ENCODE measurements around the gene LMOD1. TPM values are rescaled to one million over a fixed set of nuclear protein-coding genes. Genes with fewer than 3 reads are reported as not detected.
A peak's percentile ranks its signal among the peaks of the same experiment; 100 is the strongest.

Gene LMOD1
- total RNA-seq, 1 donor from 2014 or later, result 0.37 TPM

DNA sequence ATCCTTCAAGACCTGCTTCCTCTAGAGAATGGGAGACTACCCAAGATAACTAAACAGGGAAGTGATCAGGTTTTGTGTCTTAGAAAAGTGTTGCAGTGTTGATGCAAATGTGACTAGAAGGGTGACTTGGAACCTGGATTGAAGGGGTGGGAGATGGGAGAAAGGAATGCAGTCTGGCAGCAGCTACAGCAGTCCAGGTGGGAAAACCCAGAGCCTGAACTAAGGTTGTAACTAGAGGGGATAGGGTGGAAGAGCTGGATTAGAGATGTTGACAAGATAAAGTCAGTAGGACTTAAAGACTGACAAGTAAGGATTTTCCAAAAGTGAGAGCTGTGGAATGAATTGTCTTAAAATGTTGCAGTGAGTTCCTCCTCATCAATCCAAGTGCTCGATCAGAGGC, 64.7 kb downstream of the LMOD1 start:
- peaks cover 20% of the 10 kb centered on the region for H3F3A ChIP-seq (ENCODE audit: low read depth)
- TF ChIP-seq, protein P1, sequence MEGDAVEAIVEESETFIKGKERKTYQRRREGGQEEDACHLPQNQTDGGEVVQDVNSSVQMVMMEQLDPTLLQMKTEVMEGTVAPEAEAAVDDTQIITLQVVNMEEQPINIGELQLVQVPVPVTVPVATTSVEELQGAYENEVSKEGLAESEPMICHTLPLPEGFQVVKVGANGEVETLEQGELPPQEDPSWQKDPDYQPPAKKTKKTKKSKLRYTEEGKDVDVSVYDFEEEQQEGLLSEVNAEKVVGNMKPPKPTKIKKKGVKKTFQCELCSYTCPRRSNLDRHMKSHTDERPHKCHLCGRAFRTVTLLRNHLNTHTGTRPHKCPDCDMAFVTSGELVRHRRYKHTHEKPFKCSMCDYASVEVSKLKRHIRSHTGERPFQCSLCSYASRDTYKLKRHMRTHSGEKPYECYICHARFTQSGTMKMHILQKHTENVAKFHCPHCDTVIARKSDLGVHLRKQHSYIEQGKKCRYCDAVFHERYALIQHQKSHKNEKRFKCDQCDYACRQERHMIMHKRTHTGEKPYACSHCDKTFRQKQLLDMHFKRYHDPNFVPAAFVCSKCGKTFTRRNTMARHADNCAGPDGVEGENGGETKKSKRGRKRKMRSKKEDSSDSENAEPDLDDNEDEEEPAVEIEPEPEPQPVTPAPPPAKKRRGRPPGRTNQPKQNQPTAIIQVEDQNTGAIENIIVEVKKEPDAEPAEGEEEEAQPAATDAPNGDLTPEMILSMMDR (IDR thresholded peaks at IDR 0.05), result no peak
- TF ChIP-seq EZH2phosphoT487 (IDR thresholded peaks at IDR 0.05), result no peak
- no peak for TF ChIP-seq EZH2 (IDR thresholded peaks at IDR 0.05)
- H4K20me1 ChIP-seq (ENCODE audit: low read depth), result no peaks in the 10 kb centered on the region
- no peaks in the 10 kb centered on the region for H3K27me3 ChIP-seq
- H3K4me3 ChIP-seq, result no peak overlapping the region
- no peaks in the 10 kb centered on the region for H3K36me3 ChIP-seq
- H3K4me3 Mint-ChIP-seq, result no peak overlapping the region
- no peak for DNase-seq (ENCODE audit: low spot score)
- no peak overlapping the region for H3K4me2 ChIP-seq
- H3K4me1 Mint-ChIP-seq, result peaks cover 2% of the 10 kb centered on the region
- no peak overlapping the region for H3K27ac Mint-ChIP-seq
- no peaks in the 10 kb centered on the region for H3K4me1 ChIP-seq
- H3K27me3 Mint-ChIP-seq (ENCODE audit: insufficient read depth, low read depth), result no peaks in the 10 kb centered on the region
- no peak overlapping the region for H2AFZ ChIP-seq (replicated peaks)
- peaks cover 8% of the 10 kb centered on the region for H3K36me3 Mint-ChIP-seq
- no peak overlapping the region for H3K27ac ChIP-seq
- no peaks in the 10 kb centered on the region for H3K9me3 ChIP-seq (ENCODE audit: low read depth)
- H3K9ac ChIP-seq, result no peak overlapping the region
- no peaks in the 10 kb centered on the region for H3K9me3 Mint-ChIP-seq
- H3K79me2 ChIP-seq (ENCODE audit: low read depth), result no peaks in the 10 kb centered on the region

- Histone ChIP-seq H3K79me2 (ENCODE audit: low read depth) (no peaks in the 10 kb centered on the region), H3K27me3 (no peaks in the 10 kb centered on the region), H3K36me3 (no peaks in the 10 kb centered on the region), H4K20me1 (ENCODE audit: low read depth) (peaks cover 4% of the 10 kb centered on the region), H3K9me3 (ENCODE audit: low read depth) (no peaks in the 10 kb centered on the region), H2AFZ (replicated peaks) (no peak overlapping the region), H3K4me2 (no peak overlapping the region), H3K4me3 (no peak overlapping the region), H3F3A (ENCODE audit: low read depth) (peaks cover 26% of the 10 kb centered on the region), H3K4me1 (no peaks in the 10 kb centered on the region), H3K27ac (no peak overlapping the region), H3K9ac (no peak overlapping the region)
- peaks cover 2% of the 10 kb centered on the region for H3K4me1 Mint-ChIP-seq
- no peaks in the 10 kb centered on the region for H3K9me3 Mint-ChIP-seq
- H3K27ac Mint-ChIP-seq, result no peak overlapping the region
- H3K36me3 Mint-ChIP-seq, result peaks cover 12% of the 10 kb centered on the region
- TF ChIP-seq, protein P1 (IDR thresholded peaks at IDR 0.05), result no peak
- no peak for TF ChIP-seq EZH2 (IDR thresholded peaks at IDR 0.05)
- no peak for TF ChIP-seq EZH2phosphoT487 (IDR thresholded peaks at IDR 0.05)
- no peak for DNase-seq (ENCODE audit: low spot score)
- H3K27me3 Mint-ChIP-seq (ENCODE audit: insufficient read depth, low read depth), result peaks cover under 1% of the 10 kb centered on the region
- no peak overlapping the region for H3K4me3 Mint-ChIP-seq
These were observed 65.3 kb downstream of the LMOD1 start for GRCh38 chr1:201880928-201881571.

- peak; percentile 60 for DNase-seq (ENCODE audit: low spot score)
- H3K36me3 Mint-ChIP-seq, result peaks cover 31% of the 10 kb centered on the region
- Histone ChIP-seq H3K4me2 (no peak overlapping the region), H3K36me3 (no peaks in the 10 kb centered on the region), H3K79me2 (ENCODE audit: low read depth) (no peaks in the 10 kb centered on the region), H3K4me1 (no peaks in the 10 kb centered on the region), H3K9me3 (ENCODE audit: low read depth) (no peaks in the 10 kb centered on the region), H3K27ac (no peak overlapping the region), H2AFZ (replicated peaks) (no peak overlapping the region), H4K20me1 (ENCODE audit: low read depth) (peaks cover 4% of the 10 kb centered on the region), H3K4me3 (no peak overlapping the region), H3K27me3 (no peaks in the 10 kb centered on the region), H3F3A (ENCODE audit: low read depth) (peaks cover 38% of the 10 kb centered on the region), H3K9ac (no peak overlapping the region)
- TF ChIP-seq EZH2 (IDR thresholded peaks at IDR 0.05), result no peak
- TF ChIP-seq, protein P1 (IDR thresholded peaks at IDR 0.05), result peak; percentile 75
- H3K9me3 Mint-ChIP-seq, result no peaks in the 10 kb centered on the region
- no peaks in the 10 kb centered on the region for H3K4me1 Mint-ChIP-seq
- H3K4me3 Mint-ChIP-seq, result no peak overlapping the region
- H3K27me3 Mint-ChIP-seq (ENCODE audit: insufficient read depth, low read depth), result peaks cover 7% of the 10 kb centered on the region
- H3K27ac Mint-ChIP-seq, result no peak overlapping the region
These were observed 68.4 kb downstream of the LMOD1 start for GRCh38 chr1:201877877-201878401.
